Mesothelial cell of epicardium (in vitro differentiated cells): ENCODE measurements around the gene UBE2G1. TPM values are rescaled to one million over a fixed set of nuclear protein-coding genes. Genes with fewer than 3 reads are reported as not detected.

ENCODE experiments used
- DNase-seq, 2 experiments: peaks; one replicate each; pipeline ENCODE4 v3.0.0; 2021; ENCODE audit warnings: low spot score in 2 of 2; ENCODE audit not compliant: unreplicated experiment in 2 of 2
- H3K27ac Mint-ChIP-seq: 2 replicates; pipeline ENCODE4 v1.8.0; 2021; ENCODE audit warnings: mixed read lengths
- H3K27me3 Mint-ChIP-seq: 2 replicates; pipeline ENCODE4 v1.8.0; 2021; ENCODE audit warnings: low read depth, mixed read lengths
- H3K36me3 Mint-ChIP-seq: 2 replicates; pipeline ENCODE4 v1.8.0; 2021; ENCODE audit warnings: mixed read lengths
- H3K4me1 Mint-ChIP-seq: 2 replicates; pipeline ENCODE4 v1.8.0; 2021; ENCODE audit warnings: mixed read lengths
- H3K4me3 Mint-ChIP-seq: 2 replicates; pipeline ENCODE4 v1.8.0; 2021; ENCODE audit warnings: mild to moderate bottlenecking, moderate library complexity, mixed read lengths
- H3K9me3 Mint-ChIP-seq: 2 replicates; pipeline ENCODE4 v1.8.0; 2021; ENCODE audit warnings: mixed read lengths
- CTCF ChIP-seq: fragments of 200-600 bp; sonication (generic); IDR thresholded peaks from one replicate; pipeline ENCODE4 v1.5.0; 2021; ENCODE audit warnings: antibody characterized with exemption; ENCODE audit not compliant: unreplicated experiment
- total RNA-seq: library from RNA; stranded (reverse); gene quantifications from 3 replicates; pipeline ENCODE4 v1.2.1, GENCODE V29; 2021

UBE2G1 gene
- total RNA-seq, 1 donor from 2014 or later = 86.9 TPM

GRCh38 chr17:4313221-4314114 is 53.0 kb downstream of the UBE2G1 start:
- Mint-ChIP-seq H3K27me3 (no peaks in the 10 kb centered on the region), H3K9me3 (no peaks in the 10 kb centered on the region), H3K36me3 (no peaks in the 10 kb centered on the region), H3K4me1 (peaks cover 56% of the 10 kb centered on the region), H3K4me3 (no peak overlapping the region), H3K27ac (peak overlapping the region; percentile 67)
- no peak for DNase-seq
- no peak for TF ChIP-seq CTCF

- Mint-ChIP-seq H3K27ac (peak overlapping the region; percentile 30), H3K4me3 (no peak overlapping the region), H3K4me1 (peaks cover 34% of the 10 kb centered on the region), H3K9me3 (no peaks in the 10 kb centered on the region), H3K27me3 (no peaks in the 10 kb centered on the region), H3K36me3 (peaks cover 10% of the 10 kb centered on the region)
- DNase-seq = no peak
- TF ChIP-seq CTCF = no peak
Measured at GRCh38 chr17:4310354-4311060, 56.0 kb downstream of the UBE2G1 start.

GRCh38 chr17:4309897-4310296 is 56.6 kb downstream of the UBE2G1 start:
- Mint-ChIP-seq H3K27me3 (no peaks in the 10 kb centered on the region), H3K36me3 (peaks cover 12% of the 10 kb centered on the region), H3K9me3 (no peaks in the 10 kb centered on the region), H3K4me3 (no peak overlapping the region), H3K27ac (peak overlapping the region; percentile 30), H3K4me1 (peaks cover 34% of the 10 kb centered on the region)
- no peak for TF ChIP-seq CTCF
- no peak for DNase-seq

- peaks cover 15% of the 10 kb centered on the region for H3K4me1 Mint-ChIP-seq
- no peaks in the 10 kb centered on the region for H3K9me3 Mint-ChIP-seq
- H3K27ac Mint-ChIP-seq = no peak overlapping the region
- H3K36me3 Mint-ChIP-seq = peaks cover 15% of the 10 kb centered on the region
- no peak for DNase-seq
- no peak for TF ChIP-seq CTCF
- H3K27me3 Mint-ChIP-seq = no peaks in the 10 kb centered on the region
- H3K4me3 Mint-ChIP-seq = no peak overlapping the region
Measured at GRCh38 chr17:4307179-4307930, 59.1 kb downstream of the UBE2G1 start.

GRCh38 chr17:4305224-4305623 is 61.3 kb downstream of the UBE2G1 start:
- no peak for TF ChIP-seq CTCF
- Mint-ChIP-seq H3K4me1 (peaks cover 8% of the 10 kb centered on the region), H3K27ac (peak overlapping the region; percentile 28), H3K27me3 (no peaks in the 10 kb centered on the region), H3K36me3 (peaks cover 21% of the 10 kb centered on the region), H3K9me3 (no peaks in the 10 kb centered on the region), H3K4me3 (no peak overlapping the region)
- no peak for DNase-seq
